HG03196 (cell line): ENCODE results near the gene LRRC1.
A peak's percentile ranks its signal among the peaks of the same experiment; 100 is the strongest.
"Not testable (repeated sequence)": the region's sequence is repeated elsewhere in the genome, so short reads cannot be mapped to it uniquely, and the experiment has no call there.

Experiments
- ATAC-seq: cut with Tn5 transposase; IDR thresholded peaks from one replicate; pipeline ENCODE4 v1.9.1; 2021; ENCODE audit not compliant: unreplicated experiment

The LRRC1 gene

GRCh38 chr6:53792016-53792415, 2.8 kb upstream of the LRRC1 start:
- ATAC-seq, result no peak

- ATAC-seq, result no peak
These were observed 1.9 kb upstream of the LRRC1 start for GRCh38 chr6:53792973-53793317.

- ATAC-seq, result no peak
These were observed 1.3 kb upstream of the LRRC1 start for GRCh38 chr6:53793318-53794136.

DNA sequence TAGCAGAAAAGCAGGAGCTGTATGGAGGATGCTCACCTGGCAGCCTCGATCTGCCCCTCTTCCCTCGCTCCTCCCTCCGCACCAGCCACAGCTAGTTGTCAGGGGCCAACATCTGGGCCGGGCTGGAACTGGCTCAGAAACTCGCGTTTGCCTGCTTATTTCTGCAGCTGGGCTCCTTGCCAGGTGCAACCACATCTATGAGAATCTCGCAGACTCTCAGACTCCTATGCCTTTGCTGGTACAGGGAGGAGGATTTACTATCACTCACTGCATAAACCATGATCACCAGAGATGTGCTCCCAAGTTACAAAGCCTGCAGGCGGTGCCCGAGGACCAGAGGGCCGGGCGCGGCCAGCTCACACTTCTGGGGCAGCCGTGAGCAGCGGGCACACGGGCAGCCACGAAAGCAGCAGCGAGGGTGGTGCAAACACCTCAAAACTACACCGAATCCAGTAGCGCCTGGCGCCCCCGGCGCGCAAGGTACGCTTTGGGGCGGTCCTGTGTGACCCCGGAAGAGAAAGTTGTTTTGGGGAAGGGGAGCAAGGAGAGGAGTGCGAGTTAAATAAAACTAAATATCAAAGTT, 577 bp upstream of the LRRC1 start:
- peak; percentile 57 for ATAC-seq

DNA sequence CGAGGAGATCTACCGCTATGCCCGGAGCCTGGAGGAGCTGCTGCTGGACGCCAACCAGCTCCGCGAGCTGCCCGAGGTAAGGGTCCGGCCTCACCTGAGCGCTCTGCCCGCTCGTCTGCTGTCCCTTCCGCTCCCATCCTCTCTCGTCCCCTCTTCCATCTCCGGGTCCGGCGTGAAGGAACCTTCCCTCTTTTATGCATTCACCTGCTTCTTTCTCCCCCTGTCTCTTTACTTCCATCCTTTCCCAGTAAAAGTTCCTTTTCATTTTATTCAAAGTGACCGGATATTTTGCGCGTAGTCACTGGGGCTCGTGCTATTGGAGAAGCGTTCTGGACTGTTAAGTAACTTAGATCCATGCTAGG, 516 bp downstream of the LRRC1 start:
- ATAC-seq, result peak; percentile 20

GRCh38 chr6:53795702-53796450, 1.1 kb downstream of the LRRC1 start:
- ATAC-seq, result no peak

DNA sequence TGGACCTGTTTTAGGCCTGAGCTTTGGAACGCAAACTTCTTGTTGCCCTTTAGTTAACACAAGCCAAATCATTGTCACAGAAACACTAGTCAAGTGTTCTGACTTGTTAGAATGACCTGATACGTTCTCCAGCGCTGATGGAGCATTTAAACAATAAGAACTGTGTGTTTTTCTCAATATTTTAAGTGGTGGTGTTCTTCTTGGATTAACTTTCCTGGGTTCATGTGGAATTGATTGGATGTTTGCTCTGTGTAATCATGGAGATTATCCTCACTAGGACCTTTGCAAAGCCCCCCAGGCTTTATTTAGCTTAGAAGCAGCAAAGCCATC, 1.6 kb downstream of the LRRC1 start:
- ATAC-seq, result no peak

DNA sequence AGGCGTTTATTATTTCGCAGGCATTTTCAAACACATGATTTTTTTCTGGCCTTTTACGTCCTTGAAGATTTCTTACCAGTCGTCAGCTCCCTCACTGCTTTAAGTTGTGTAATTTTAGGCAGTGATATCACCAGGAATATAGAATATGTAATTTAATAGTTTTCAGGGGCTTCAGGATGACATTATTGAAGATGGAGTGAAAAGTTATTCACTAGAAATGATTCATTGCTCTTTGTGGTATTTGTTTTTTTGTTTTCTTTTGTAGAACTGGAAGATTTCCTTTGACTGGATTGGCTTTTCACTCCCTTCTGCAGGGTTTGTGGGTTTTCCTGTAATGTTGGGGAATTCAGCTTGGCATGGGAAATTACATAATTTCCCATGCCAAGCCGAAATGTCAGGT, 2.0 kb downstream of the LRRC1 start:
- ATAC-seq, result no peak

DNA sequence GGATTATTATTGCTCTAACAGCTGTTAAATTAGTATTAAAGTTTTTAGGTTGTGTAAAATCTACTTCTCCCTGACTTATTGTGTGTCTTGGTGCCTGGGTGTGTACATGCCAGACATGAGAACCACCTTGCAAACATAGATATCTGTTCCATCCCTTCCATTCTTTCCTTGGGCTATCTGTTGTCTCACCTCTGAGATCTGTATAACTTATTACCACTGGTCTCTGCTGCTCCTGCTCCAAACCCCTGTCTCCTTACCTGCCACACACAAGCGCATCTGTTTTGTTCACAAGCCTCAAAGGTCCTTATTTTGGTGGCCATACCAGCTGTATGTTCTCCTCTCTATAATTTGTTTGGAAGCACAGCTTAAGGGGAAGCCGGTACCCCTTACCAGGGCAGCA, 2.5 kb downstream of the LRRC1 start:
- no peak for ATAC-seq

- ATAC-seq, result no peak
These were observed 4.5 kb downstream of the LRRC1 start for GRCh38 chr6:53799340-53799739.

- ATAC-seq, result no peak
These were observed 6.2 kb downstream of the LRRC1 start for GRCh38 chr6:53801022-53801421.

DNA sequence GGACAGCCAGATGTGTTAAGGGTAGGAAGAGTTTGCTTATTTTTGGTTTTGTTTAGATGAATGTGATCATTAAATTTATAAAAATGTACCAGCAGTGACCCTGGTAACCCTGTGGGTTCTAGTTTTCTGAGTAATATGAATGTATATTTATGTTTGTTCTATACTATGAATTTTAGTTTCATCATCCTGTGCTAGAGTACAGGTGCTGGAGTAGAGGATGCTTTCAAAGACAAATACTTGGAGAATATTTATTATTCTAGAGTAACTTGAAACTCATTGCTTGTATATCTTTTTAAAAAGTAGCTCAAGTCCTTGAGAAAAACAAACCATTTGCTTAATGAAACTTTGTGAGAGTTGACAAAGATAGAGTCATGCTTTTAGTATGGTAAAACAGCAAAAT, 7.8 kb downstream of the LRRC1 start:
- ATAC-seq, result no peak

DNA sequence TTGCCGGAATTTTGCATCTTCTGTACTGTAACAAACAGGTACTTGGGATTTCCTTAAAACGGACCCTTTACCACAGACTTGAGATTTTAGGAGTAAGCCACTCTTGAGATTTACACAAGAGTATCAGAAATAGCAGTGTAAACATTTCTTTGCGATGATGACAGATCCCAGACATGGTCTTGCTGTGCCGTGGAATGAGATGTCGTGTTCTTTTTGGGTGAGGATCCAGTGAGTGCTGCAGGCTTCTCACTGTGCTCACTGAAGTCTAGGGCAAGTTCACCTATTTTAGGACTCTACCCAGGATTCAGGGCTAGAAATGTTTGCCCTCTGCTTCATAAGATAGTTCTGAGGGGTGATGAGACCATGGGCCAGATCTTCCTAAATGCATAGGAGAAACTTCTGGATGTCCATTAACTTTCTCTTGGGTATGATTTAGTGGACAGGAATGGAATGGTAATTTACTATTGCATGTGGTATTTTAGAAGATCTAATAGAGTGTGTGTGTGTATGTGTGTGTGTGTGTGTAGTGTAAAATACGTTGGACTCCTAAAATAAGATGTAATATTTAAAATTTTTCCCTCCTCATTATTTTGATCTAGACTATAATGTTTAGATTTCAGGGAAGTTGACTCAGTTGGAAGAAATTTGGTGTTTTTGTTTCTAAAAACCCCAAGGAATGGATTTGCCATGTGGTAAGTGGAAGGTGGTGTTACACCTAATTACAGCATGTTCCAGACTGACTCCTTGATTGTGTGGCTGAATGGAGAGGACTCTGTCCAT, 8.5 kb downstream of the LRRC1 start:
- no peak for ATAC-seq

- ATAC-seq, result no peak
These were observed 10.2 kb downstream of the LRRC1 start for GRCh38 chr6:53805016-53805415.

DNA sequence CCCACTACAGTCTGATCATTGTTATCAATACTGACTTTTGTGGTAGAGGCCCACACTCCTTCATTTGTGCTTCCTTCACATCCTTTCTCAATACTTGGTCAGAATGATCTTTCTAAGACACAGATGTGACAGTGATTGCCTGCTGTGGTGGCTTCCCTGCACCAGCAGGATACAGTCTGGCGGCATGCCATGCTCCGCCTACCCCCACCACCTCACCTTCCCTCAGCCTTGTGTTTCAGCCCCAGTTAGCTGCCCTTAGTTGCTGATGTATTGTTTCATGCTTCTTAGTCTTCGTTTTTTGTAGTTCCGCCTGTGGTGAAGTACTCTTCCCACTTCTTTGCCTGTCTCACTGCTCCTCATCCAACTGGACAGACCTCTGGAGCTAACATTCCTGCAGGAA, 10.9 kb downstream of the LRRC1 start:
- ATAC-seq, result no peak

DNA sequence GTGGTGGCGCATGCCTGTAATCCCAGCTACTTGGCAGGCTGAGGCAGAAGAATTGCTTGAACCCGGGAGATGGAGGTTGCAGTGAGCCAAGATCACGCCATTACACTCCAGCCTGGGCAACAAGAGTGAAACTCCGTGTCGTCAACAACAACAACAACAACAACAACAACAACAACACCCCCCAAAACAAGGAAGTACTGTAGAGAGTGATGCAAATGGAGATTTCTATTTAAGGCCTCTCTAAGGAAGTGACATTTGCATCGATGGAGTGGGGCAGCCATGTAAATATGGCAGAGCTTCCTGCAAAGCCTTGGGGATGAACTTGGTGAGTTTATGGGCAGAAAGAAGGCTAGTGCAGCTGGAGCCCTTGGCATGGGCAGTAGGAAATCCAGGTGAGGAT, 12.8 kb downstream of the LRRC1 start:
- not testable (repeated sequence) for ATAC-seq

DNA sequence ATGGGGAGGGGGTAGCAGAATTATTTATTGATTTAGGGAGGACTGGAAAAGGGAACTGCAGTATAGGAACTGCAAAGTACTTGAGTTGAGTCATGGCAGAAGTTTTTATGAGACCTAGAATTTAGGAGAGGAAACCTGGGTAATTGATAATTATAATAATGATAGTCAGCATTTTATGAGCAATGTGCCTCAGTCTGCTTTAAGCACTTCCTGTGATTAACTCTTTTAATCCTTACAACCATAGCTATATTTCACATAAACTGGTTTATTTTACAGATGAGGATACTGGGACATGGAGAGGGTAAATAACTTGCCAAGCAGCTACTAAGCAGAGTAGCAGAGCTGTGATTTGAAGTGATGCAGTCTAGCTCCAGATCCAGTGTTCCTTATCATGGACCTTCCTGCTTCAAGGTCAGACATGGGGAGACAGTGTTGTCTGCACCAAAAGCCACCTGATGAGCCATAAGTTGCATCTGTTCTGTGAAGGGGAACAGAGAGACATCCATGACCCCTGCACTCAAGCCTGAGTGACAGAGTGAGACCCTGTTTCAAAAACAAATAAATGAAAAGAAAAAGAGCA, 13.6 kb downstream of the LRRC1 start:
- no peak for ATAC-seq

DNA sequence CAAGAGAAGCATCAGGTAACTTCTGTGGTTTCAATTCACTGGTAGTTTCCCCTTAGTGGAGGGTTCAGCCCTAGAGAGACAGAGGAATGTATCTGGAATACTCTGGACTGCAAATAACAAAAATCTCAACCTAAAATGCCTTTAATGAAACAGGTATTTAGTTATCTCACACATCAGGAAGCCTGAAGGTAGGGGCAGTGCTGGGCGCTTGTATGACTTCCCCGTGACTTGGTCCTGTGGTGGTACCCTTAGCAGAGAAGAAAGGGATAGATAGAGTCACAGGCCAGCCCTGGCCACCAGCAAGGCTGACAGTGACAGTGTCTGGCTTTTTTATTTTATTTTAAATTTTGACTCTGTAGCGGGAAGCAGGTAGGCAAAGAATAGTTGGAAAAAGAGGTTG, 14.9 kb downstream of the LRRC1 start:
- no peak for ATAC-seq

GRCh38 chr6:53811082-53811481, 16.3 kb downstream of the LRRC1 start:
- ATAC-seq, result peak; percentile 86

DNA sequence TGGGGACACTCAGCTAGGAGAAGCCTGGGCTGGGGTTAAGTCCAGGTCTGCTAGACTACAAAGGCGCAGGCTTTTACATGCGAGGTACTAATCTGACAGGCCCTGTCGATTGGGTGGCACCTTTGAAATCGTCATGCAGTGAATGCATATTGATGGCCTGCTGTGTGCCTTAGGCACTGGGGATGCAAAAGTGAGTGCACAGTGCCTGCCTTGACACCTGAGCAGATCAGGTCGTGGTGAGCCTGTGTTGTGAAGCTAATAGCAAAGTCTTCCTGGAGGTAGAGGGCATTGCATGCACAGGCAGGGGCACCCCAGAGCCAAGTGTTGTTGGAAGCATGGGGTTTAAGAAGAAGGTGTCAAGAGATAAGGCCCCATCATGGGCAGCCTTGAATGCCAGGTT, 16.9 kb downstream of the LRRC1 start:
- no peak for ATAC-seq

GRCh38 chr6:53813096-53813495, 18.3 kb downstream of the LRRC1 start:
- ATAC-seq, result no peak
